Fibroblast of mammary gland (primary cell): ENCODE data around the gene MFSD6.

ENCODE experiments used
- DNase-seq: peaks from one replicate; pipeline ENCODE4 v3.0.0-alpha.2; 2010; ENCODE audit warnings: low read depth
- H3K4me3 ChIP-seq: 2 replicates; pipeline ENCODE4 v1.5.1; 2011; ENCODE audit warnings: low read depth, mild to moderate bottlenecking, low read length, moderate library complexity; ENCODE audit not compliant: control insufficient read depth
- CTCF ChIP-seq: conservative IDR thresholded peaks from 2 replicates; pipeline ENCODE4 v1.5.1; 2011; ENCODE audit warnings: low read depth, low read length, inconsistent platforms; ENCODE audit not compliant: control insufficient read depth, insufficient read depth

MFSD6 gene

GRCh38 chr2:190431907-190432306, 23.8 kb downstream of the MFSD6 start:
- TF ChIP-seq CTCF: no peak
- H3K4me3 ChIP-seq: no peak overlapping the region
- DNase-seq: no peak

- TF ChIP-seq CTCF: no peak
- DNase-seq: no peak
- no peak overlapping the region for H3K4me3 ChIP-seq
Measured at GRCh38 chr2:190432567-190433231, 24.5 kb downstream of the MFSD6 start.

GRCh38 chr2:190435031-190435670, 27.0 kb downstream of the MFSD6 start:
- DNase-seq: no peak
- no peak overlapping the region for H3K4me3 ChIP-seq
- TF ChIP-seq CTCF: no peak

GRCh38 chr2:190436557-190436956, 28.4 kb downstream of the MFSD6 start:
- H3K4me3 ChIP-seq: no peak overlapping the region
- DNase-seq: no peak
- TF ChIP-seq CTCF: no peak

- H3K4me3 ChIP-seq: no peak overlapping the region
- no peak for TF ChIP-seq CTCF
- no peak for DNase-seq
Measured at GRCh38 chr2:190440113-190440512, 32.0 kb downstream of the MFSD6 start.

GRCh38 chr2:190441564-190441963, 33.4 kb downstream of the MFSD6 start:
- DNase-seq: no peak
- H3K4me3 ChIP-seq: no peak overlapping the region
- no peak for TF ChIP-seq CTCF
